ENCODE measurements around the gene HEXA.

GRCh38 chr15:72353266-72353665 is 22.5 kb downstream of the HEXA start:
- TF ChIP-seq CTCF (IDR thresholded peaks at IDR 0.05) (no peak), EZH2 (IDR thresholded peaks at IDR 0.05) (no peak), EZH2phosphoT487 (IDR thresholded peaks at IDR 0.05) (no peak)

Data from neural progenitor cell (in vitro differentiated cells).